ENCODE measurements around the gene UPF3A.
A peak's percentile ranks its signal among the peaks of the same experiment; 100 is the strongest.
"Not testable (repeated sequence)": the region's sequence is repeated elsewhere in the genome, so short reads cannot be mapped to it uniquely, and the experiment has no call there.

Gene UPF3A

GRCh38 chr13:114281351-114282040 is at the start of gene UPF3A:
UPF3A (plus strand) TSS chr13:114281601; CDS start chr13:114281640, 39 bp downstream.
- peak; percentile 89 for DNase-seq

DNA sequence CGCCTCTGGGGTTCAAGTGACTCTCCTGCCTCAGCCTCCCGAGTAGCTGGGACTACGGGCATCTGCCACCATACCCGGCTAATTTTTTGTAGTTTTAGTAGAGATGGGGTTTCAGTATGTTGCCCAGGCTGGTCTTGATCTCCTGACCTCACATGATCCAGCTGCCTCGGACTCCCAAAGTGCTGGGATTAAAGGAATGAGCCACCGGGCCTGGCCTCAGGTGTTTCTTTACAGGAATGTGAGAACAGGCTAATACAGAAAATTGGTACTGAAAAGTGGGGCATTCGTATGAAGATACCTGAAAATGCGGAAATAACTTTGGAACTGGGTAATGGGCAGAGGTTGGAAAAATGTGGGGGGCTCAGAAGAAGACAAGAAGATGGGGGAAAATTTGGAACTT is 49.5 kb upstream of the UPF3A start:
- DNase-seq, result no peak

- no peak for DNase-seq
Observed at GRCh38 chr13:114234266-114234644, 47.1 kb upstream of the UPF3A start.

DNA sequence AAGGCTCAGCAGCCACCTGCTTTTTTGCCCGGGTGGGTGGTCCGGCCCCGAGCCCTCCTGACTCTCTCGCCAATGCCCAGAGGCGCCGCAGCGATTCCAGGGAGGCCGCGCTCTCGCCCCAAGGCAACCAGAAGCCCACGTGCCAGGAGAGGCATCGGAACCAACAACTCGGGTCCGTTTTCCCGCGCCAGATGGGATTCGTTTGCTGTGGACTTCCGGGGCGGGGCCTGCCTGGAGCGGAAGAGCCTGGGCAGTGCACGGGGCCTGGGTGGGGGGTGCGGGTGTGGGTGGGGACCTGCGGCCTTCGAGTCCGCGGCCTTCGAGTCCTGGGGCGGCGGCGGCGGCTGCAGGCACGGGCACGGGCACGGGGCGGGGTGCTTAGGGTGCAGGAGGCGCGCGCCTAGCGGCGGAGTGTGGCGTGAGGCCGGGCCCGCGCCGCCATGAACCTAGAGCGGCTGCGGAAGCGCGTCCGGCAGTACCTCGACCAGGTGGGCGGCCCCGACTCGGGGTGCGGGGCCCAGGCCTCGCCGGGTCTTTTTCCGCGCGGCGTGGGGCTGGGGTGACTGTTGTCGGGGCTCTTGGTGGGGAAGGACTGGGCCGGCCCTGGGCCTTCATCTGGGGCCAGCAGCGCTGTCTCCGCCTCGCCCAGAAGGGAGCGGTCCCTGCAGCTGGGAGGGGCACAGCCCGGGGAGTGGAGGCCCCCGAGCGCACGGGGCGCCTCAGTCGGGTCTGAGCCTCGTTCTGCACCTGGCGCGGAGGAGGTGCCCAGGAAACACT is 46.6 kb upstream of the UPF3A start, which contains the start of gene CDC16:
Gene CDC16 (plus strand): TSS at position 253 of the 777 bp plus-strand sequence. CDS start 188 bp downstream, at position 441.
- peak; percentile 94 for DNase-seq

GRCh38 chr13:114235697-114236096 is 45.7 kb upstream of the UPF3A start:
- DNase-seq, result no peak

DNA sequence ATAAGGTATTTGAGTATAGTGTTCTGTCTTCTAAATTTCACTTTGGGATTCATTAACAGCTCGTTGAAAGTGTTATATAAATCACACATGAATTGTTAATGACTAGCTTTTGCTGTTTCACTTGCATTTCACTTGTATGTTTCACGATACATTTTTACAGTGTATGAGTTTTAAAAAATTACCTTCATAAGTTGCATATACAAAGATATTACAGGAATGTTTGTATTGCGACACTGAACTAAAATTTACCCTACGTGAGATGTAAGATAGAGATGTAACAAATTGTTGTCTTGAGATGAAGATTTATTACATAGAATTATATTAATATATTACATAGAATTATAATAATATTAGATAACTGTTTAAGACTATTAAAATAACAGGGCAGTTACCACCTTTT is 45.2 kb upstream of the UPF3A start:
- DNase-seq, result no peak

DNA sequence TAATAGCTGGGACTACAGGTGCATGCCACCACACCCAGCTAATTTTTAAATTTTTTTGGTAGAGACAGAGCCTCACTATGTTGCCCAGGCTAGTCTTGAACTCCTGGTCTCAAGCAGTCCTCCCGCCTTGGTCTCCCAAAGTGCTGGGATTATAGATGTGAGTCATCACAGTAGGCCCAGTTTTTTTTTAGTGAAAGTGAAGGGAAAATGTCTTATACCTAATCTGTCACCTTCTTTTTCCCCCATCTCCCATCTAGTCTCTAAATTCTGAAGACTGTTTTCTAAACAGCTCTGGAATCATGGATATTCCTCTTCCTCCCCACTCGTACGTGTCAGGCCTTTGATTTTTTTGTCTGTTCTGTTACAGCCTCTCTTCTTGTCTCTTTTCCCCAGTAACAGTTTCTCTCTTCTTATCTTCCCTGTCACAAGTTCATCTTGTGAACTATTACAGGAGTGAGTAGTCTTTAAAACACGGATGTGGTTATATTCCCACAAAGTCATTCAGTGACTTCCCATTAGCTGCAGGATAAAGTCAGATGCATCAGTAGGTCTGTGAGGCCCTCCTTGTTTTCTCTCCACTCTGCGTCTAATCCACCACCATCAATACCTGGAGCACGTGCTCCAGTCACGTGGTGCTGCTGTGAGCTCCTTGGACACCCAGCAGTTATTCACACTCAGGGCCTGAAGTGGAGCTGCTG is 43.8 kb upstream of the UPF3A start:
- DNase-seq, result no peak

GRCh38 chr13:114241918-114242317 is 39.5 kb upstream of the UPF3A start:
- no peak for DNase-seq

- DNase-seq, result no peak
Observed at GRCh38 chr13:114243971-114244370, 37.4 kb upstream of the UPF3A start.

DNA sequence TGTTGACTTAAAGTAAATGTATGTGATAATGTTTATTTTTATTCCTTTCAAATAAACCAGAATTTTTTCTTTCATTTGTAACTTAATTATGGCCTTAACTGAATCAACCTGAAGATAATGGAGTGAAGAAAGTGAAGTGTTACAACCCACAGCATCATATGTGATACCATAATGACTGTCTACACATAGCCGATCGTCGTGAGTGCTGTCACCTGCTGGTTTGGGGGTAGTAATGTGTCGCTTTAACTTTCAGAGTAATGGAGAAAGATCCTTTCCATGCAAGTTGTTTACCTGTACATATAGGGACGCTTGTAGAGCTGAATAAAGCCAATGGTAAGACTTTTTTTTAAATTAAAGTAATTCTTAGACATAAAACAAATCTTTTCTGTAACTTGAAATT is 36.8 kb upstream of the UPF3A start:
- DNase-seq, result no peak

GRCh38 chr13:114248011-114248410 is 33.4 kb upstream of the UPF3A start:
- no peak for DNase-seq

DNA sequence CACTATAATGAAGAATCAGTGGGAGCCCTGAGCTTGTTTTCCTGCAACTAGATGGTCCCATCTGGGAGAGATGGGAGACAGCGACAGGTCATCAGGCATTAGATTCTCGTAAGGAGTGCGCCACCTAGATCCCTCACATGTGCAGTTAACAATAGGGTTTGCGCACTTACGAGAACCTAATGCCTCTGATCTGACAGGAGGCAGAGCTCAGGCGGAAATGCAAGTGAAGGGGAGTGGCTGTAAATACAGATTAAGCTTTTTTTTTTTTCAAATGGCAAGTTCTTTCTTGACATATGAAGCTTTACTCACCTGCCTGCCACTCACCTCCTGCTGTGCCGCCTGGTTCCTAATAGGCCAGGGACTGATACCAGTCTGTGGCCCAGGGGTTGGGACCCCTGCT is 32.3 kb upstream of the UPF3A start:
- no peak for DNase-seq

DNA sequence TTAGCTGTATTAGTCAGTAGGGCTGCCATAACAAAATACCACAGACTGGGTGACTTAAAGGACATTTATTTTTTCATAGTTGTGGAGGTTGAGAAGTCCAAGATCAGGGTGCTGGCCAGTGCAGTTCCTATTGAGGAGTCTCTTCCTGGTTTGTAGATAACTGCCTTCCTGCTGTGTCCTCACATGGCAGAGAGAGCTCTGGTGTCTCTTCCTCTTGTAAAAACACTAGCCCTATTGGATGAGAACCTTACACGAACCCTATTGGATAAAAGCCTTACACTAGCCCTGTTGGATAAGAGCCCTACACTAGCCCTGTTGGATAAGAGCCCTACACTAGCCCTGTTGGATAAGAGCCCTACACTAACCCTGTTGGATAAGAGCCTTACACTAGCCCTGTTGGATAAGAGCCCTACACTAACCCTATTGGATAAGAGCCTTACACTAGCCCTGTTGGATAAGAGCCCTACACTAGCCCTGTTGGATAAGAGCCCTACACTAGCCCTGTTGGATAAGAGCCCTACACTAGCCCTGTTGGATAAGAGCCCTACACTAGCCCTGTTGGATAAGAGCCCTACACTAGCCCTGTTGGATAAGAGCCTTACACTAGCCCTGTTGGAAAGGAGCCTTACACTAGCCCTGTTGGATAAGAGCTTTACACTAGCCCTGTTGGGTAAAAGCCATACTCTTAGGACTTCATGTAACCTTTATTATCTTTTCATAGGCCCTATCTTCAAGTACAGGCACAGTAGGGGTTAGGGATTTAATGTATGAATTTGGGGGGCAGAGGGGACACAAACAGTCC is 29.6 kb upstream of the UPF3A start:
- not testable (repeated sequence) for DNase-seq

GRCh38 chr13:114256547-114256946 is 24.9 kb upstream of the UPF3A start:
- DNase-seq, result no peak

GRCh38 chr13:114257014-114257413 is 24.4 kb upstream of the UPF3A start:
- no peak for DNase-seq

DNA sequence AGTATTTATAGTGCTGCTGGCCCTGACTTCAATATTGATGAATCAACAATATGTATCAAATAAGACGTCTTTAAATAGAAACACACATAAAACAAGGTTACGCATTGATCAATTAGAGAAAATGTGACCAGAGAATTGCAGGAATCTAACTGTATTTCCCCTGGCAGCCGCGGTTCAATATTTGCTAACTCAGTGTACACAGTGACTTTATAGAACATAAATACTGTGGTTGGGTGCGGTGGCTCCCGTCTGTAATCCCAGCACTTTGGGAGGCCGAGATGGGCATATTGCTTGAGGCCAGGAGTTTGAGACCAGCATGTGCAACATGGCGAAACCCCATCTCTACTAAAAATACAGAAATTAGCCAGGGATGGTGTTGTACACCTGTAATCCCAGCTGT is 22.8 kb upstream of the UPF3A start:
- no peak for DNase-seq

GRCh38 chr13:114259374-114259773 is 22.0 kb upstream of the UPF3A start:
- no peak for DNase-seq

- no peak for DNase-seq
Observed at GRCh38 chr13:114259974-114260373, 21.4 kb upstream of the UPF3A start.

GRCh38 chr13:114260814-114261213 is 20.6 kb upstream of the UPF3A start:
- DNase-seq, result no peak

DNA sequence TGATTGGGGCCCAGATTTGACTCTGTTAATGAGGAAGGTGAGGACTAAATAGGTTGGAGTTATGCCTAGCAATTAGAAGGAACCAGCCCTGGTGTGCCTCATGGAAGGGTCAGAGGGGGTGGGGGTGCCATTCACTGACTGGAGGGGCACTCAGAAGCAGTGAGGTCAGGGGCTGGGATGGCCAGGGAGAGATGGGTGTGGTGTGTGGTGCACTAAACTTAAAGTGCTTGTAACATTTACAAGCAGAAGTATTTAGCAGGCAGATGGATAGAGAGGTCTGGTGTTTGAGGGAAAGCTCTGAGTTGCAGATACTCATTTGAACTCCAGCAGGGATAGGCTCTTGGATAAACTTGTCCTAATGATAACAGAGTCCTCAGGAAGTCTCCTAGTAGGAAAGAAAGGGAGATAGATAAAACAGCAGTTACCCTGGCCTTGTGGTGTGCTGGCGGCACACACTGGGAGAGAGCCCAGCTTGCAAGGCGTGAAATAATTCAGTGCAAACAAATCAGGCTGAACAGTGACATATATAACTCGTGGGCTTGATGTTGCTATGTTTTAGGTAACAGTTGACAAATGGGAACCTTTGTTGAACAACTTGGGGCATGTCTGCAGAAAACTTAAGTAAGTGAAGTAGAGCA is 20.0 kb upstream of the UPF3A start:
- no peak for DNase-seq

DNA sequence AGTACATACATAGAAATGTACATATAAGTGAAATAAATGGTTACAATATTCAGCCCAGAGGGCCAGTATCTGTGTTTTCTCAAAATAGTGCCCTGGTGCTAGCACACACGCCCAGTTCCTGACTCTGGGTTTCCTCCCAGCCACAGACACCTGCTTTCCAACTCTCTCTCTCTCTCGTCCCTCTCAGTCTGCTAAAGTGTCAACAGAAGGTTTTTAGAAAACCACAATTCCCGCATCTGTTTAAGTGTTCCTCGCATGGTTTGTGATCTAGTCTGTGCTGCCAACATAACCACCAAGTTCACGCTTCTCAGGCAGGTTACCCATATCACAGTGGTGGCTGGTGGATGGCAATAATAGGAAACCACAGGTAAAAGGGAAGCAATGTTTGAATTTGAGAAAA is 17.8 kb upstream of the UPF3A start:
- DNase-seq, result peak; percentile 13

GRCh38 chr13:114264313-114264712 is 17.1 kb upstream of the UPF3A start:
- not testable (repeated sequence) for DNase-seq

Measured in activated CD4-positive, alpha-beta T cell treated with anti-CD3 and anti-CD28 coated beads, Interleukin-2, amount 50 U/mL, for 16 hours (primary cell).